ENCODE results near the gene CSTA. TPM values are rescaled to one million over a fixed set of nuclear protein-coding genes. Genes with fewer than 3 reads are reported as not detected.
"Not testable (repeated sequence)": the region's sequence is repeated elsewhere in the genome, so short reads cannot be mapped to it uniquely, and the experiment has no call there.

CSTA gene
- total RNA-seq, 1 donor = 90.5 TPM

DNA sequence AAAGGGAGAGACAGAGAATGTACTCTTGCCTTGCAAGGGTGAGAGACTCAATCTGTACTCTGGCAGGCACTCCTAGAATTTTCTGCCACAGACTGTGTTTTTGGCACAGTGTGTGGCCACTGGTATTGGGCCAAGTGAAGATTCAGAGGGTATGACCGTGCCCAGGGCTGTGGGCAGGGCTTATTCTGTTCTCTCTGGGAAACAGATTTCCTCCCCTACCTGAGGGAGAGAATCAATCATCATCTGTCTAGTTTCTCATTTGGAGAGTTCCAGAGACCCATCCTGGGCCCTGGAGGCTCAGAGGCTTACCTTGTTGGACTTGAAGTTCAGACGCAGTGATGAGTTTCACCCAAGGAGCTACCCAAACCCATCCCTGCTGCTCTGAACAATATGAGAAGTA lies 28.2 kb downstream of the CSTA start:
- peaks cover 15% of the 10 kb centered on the region for H3K4me1 ChIP-seq (ENCODE audit: insufficient read depth, low read length)
- H3K9me3 ChIP-seq (ENCODE audit: low read depth, low read length) = no peaks in the 10 kb centered on the region
- H3K4me3 ChIP-seq (ENCODE audit: low read length) = no peak overlapping the region
- no peaks in the 10 kb centered on the region for H3K27me3 ChIP-seq (ENCODE audit: insufficient read depth, low read length)

DNA sequence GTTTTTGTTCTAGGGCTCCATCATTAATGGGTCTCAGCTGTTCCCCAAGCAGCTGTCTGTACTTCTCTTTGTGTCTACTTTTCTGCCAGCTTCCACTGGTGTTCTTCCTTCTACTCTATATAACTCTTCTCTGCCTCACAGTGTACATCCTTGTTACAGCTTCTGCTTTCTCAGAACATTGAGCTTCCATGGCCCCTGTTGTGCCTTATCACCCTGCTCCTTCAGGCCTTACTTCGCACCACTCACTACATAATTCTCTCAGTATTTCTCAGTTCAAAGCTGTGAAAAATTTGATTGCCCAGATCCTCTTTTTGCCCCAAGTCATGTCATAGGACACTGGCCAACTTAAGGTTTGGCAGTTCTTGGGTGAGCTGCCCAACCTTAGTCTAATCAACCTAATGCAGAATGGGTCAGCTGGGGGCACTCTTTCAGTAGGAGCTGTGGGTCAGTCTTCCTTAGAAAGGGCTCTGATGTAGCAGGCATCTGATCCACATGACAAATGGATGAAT lies 28.9 kb downstream of the CSTA start:
- no peak overlapping the region for H3K4me3 ChIP-seq (ENCODE audit: low read length)
- peaks cover 20% of the 10 kb centered on the region for H3K4me1 ChIP-seq (ENCODE audit: insufficient read depth, low read length)
- H3K9me3 ChIP-seq (ENCODE audit: low read depth, low read length) = no peaks in the 10 kb centered on the region
- no peaks in the 10 kb centered on the region for H3K27me3 ChIP-seq (ENCODE audit: insufficient read depth, low read length)

DNA sequence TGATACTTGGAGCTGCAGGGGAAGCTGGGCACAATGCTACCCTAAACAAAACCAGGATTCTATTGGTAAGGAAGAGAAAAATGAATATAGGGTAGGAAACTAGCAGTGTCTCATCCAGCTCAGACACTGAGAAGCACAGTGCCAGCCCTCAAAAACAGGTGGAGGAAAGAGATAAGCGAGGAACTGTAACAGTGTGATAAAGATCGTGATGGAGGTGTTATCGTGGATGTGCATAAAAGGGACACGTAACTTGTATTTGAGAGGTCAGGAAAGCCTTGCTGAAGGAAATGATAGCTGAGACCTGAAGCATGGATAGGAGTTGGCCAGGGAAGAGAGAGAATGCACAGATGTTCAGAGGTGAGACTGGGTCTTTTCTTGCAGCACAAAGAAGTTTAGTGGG lies 30.6 kb downstream of the CSTA start:
- Histone ChIP-seq H3K4me1 (ENCODE audit: insufficient read depth, low read length) (peaks cover 20% of the 10 kb centered on the region), H3K27me3 (ENCODE audit: insufficient read depth, low read length) (no peaks in the 10 kb centered on the region), H3K4me3 (ENCODE audit: low read length) (no peak overlapping the region), H3K9me3 (ENCODE audit: low read depth, low read length) (no peaks in the 10 kb centered on the region)

- Histone ChIP-seq H3K4me1 (ENCODE audit: insufficient read depth, low read length) (peaks cover 20% of the 10 kb centered on the region), H3K4me3 (ENCODE audit: low read length) (no peak overlapping the region), H3K9me3 (ENCODE audit: low read depth, low read length) (no peaks in the 10 kb centered on the region), H3K27me3 (ENCODE audit: insufficient read depth, low read length) (no peaks in the 10 kb centered on the region)
These were observed 31.4 kb downstream of the CSTA start for GRCh38 chr3:122356402-122356801.

DNA sequence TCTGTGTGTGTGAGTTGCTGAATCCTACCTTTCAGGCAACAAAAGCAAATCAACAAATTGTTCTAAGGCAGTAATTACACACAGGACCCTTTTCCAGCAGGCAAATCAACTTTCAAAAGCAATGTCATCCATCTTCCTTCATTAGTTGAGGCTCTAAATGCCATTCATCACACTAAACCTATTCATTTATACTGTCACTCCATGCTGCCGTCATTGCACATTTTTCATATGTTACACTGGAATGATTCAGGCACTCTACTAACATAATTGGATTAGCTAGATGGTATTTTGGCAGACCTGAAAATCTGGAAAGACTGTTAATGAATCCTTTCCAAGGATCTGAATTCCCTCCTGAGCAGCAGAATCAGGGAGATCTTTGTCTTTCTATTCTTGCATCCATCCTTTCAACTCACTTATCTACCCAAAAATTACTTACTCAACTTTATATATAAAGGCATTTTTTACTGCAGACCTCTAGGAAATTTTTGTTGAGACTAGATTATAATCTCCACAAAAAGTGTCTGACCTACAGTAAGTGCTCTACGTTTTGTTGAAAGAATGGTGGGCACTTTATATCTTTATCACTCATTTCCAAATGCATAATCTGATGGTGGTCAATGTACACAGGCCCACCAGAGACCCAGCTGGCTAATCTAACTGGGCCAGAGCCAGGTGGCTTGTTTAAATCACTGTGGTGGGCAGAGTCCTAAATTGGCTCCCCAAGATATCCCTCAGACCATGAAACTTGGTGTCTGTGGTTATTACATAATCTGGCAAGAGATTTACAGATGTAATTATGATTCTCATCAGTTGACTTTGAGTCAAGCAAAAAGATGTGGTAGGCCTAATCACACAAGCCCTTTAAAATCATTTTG lies 33.0 kb downstream of the CSTA start:
- no peaks in the 10 kb centered on the region for H3K27me3 ChIP-seq (ENCODE audit: insufficient read depth, low read length)
- H3K4me3 ChIP-seq (ENCODE audit: low read length) = no peak overlapping the region
- H3K9me3 ChIP-seq (ENCODE audit: low read depth, low read length) = no peaks in the 10 kb centered on the region
- H3K4me1 ChIP-seq (ENCODE audit: insufficient read depth, low read length) = peaks cover 20% of the 10 kb centered on the region

GRCh38 chr3:122358703-122359032 lies 33.6 kb downstream of the CSTA start:
- H3K9me3 ChIP-seq (ENCODE audit: low read depth, low read length) = no peaks in the 10 kb centered on the region
- H3K4me3 ChIP-seq (ENCODE audit: low read length) = no peak overlapping the region
- peaks cover 20% of the 10 kb centered on the region for H3K4me1 ChIP-seq (ENCODE audit: insufficient read depth, low read length)
- H3K27me3 ChIP-seq (ENCODE audit: insufficient read depth, low read length) = no peaks in the 10 kb centered on the region

GRCh38 chr3:122362026-122362425 lies 37.0 kb downstream of the CSTA start:
- Histone ChIP-seq H3K9me3 (ENCODE audit: low read depth, low read length) (no peaks in the 10 kb centered on the region), H3K27me3 (ENCODE audit: insufficient read depth, low read length) (no peaks in the 10 kb centered on the region), H3K4me3 (ENCODE audit: low read length) (no peak overlapping the region), H3K4me1 (ENCODE audit: insufficient read depth, low read length) (peaks cover 6% of the 10 kb centered on the region)

- no peaks in the 10 kb centered on the region for H3K4me1 ChIP-seq (ENCODE audit: insufficient read depth, low read length)
- H3K9me3 ChIP-seq (ENCODE audit: low read depth, low read length) = no peaks in the 10 kb centered on the region
- H3K27me3 ChIP-seq (ENCODE audit: insufficient read depth, low read length) = no peaks in the 10 kb centered on the region
These were observed 39.4 kb downstream of the CSTA start for GRCh38 chr3:122364490-122364889.

GRCh38 chr3:122365073-122365472 lies 40.0 kb downstream of the CSTA start:
- Histone ChIP-seq H3K4me1 (ENCODE audit: insufficient read depth, low read length) (peaks cover under 1% of the 10 kb centered on the region), H3K27me3 (ENCODE audit: insufficient read depth, low read length) (no peaks in the 10 kb centered on the region), H3K4me3 (ENCODE audit: low read length) (no peak overlapping the region), H3K9me3 (ENCODE audit: low read depth, low read length) (no peaks in the 10 kb centered on the region)

More at GRCh38 chr3:122364490-122364889, 39.4 kb downstream of the CSTA start:
- no peak overlapping the region for H3K4me3 ChIP-seq (ENCODE audit: low read length)

DNA sequence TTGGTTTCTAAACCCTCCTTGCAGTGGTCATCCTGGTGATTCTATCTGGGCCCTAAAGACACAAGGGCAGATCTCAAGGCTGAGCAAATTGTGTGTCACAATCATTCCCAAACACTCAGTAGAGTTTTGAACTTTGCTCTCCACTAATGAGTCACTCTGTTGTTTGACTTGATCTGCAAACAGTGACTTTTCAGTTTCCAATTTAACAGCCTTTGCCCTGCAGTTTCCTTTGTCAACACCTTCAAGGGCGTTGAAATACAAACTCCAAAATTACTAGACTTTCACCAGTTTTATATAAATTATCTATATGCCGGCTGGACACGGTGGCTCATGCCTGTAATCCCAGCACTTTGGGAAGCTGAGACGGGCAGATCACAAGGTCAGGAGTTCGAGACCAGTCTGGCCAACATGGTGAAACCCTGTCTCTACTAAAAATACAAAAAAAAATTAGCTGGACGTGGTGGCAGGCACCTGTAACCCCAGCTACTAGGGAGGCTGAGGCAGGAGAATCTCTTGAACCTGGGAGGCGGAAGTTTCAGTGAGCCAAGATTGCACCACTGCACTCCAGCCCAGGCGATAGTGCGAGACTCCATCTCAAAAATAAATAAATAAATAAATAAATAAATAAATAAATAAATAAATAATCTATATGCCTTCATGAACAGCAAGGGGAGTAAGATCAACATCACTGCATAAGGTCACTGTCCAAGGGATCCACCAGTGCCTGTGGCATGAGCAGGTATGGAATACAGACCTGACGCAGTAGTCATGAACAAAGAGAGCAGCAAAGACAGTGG lies 40.7 kb downstream of the CSTA start:
- H3K4me3 ChIP-seq (ENCODE audit: low read length); H3K4me1 ChIP-seq (ENCODE audit: insufficient read depth, low read length); H3K9me3 ChIP-seq (ENCODE audit: low read depth, low read length); H3K27me3 ChIP-seq (ENCODE audit: insufficient read depth, low read length): not testable (repeated sequence)

DNA sequence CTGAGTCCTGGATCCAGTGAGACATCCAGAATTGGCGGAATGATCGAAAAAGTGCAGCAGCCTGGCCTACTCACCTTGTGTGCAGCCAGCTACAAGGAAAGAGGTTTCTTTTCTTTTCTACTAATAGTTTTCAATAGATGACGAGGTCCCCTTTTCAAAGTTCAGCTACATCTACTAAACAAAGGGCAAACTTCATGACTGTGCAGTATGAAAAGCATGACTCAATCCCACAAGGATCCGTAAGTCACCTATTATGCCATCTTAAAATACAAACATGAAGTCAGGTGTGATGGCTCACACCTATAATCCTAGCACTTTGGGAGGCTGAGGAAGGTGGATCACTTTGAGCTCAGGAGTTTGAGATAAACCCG lies 41.3 kb downstream of the CSTA start:
- Histone ChIP-seq H3K9me3 (ENCODE audit: low read depth, low read length) (no peaks in the 10 kb centered on the region), H3K4me3 (ENCODE audit: low read length) (no peak overlapping the region), H3K27me3 (ENCODE audit: insufficient read depth, low read length) (no peaks in the 10 kb centered on the region), H3K4me1 (ENCODE audit: insufficient read depth, low read length) (peaks cover 12% of the 10 kb centered on the region)

- Histone ChIP-seq H3K9me3 (ENCODE audit: low read depth, low read length) (no peaks in the 10 kb centered on the region), H3K4me3 (ENCODE audit: low read length) (no peak overlapping the region), H3K4me1 (ENCODE audit: insufficient read depth, low read length) (peaks cover 13% of the 10 kb centered on the region), H3K27me3 (ENCODE audit: insufficient read depth, low read length) (no peaks in the 10 kb centered on the region)
These were observed 49.0 kb downstream of the CSTA start for GRCh38 chr3:122374034-122374433.

DNA sequence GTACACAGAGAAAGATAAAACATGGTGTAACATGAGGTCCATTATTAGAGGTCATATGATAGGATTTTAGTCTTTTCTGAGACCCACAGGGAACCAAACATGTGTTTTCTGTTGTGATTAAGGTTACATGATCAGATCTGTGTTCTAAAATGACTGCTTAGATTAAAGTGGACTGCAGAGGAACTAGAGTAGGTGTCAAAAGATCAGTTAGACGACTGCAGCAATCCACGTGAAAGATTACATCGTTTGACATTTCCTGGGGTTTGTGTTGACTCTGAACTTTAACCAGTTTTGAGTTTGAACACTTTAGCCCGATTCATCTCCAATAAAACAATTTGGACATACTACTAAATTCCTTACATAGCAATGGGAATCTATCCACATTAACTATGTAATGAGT lies 52.9 kb downstream of the CSTA start:
- H3K4me3 ChIP-seq (ENCODE audit: low read length) = no peak overlapping the region
- H3K9me3 ChIP-seq (ENCODE audit: low read depth, low read length) = no peaks in the 10 kb centered on the region
- peaks cover 10% of the 10 kb centered on the region for H3K4me1 ChIP-seq (ENCODE audit: insufficient read depth, low read length)
- H3K27me3 ChIP-seq (ENCODE audit: insufficient read depth, low read length) = no peaks in the 10 kb centered on the region

DNA sequence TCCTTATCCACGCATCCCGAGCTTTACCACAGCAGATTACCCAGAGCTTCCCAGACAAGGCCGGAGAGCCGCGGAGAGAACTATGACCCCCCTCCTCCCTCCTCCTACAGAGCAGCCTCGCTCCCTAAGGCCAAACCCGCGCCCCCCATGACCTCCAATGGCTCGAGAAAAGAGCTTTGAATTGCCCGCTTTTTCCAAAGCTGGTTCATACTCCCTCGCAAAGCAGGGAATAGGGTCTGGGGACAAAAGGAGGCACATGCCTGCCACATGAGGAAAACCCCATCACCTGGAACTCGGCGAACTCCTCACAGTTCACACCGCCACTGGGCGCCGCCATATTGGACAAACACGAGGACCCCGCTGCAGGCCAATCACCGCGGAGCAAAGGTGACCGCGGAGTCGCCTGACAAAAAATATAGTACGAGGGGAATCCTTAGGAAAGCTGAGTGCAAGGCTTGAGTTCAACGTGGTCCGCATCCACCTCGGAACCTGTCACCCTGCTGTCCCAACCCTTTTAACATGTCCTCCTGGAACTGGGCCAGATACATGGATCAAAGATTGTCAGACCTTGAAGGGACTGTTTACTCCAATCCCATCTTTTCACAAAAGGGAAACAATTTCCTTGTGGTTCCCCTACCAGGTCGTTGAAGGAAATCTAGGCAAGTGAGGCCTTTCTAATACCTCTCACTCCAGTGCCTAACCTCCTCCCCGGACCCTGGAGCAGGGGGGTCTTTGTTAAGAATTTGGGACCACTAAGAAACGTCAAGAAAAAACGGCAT lies 58.0 kb downstream of the CSTA start, which contains the start of gene MIX23:
TSS of gene MIX23 (minus strand) at position 344 of the 779 bp plus-strand sequence. CDS start at position 337, 7 bp downstream.
- H3K9me3 ChIP-seq (ENCODE audit: low read depth, low read length) = no peaks in the 10 kb centered on the region
- H3K4me3 ChIP-seq (ENCODE audit: low read length) = peak within 1 kb of the TSS; percentile 80
- H3K4me1 ChIP-seq (ENCODE audit: insufficient read depth, low read length) = peaks cover 23% of the 10 kb centered on the region
- H3K27me3 ChIP-seq (ENCODE audit: insufficient read depth, low read length) = no peaks in the 10 kb centered on the region
